HCT116 (cell line): Measurements from ENCODE around the gene PTP4A2. TPM values are rescaled to one million over a fixed set of nuclear protein-coding genes. Genes with fewer than 3 reads are reported as not detected.

Source experiments
- ATAC-seq: fragments of 200-7000 bp; cut with Tn5 transposase; 2 replicates; pipeline ENCODE4 v1.9.1; 2020; ENCODE audit warnings: mild to moderate bottlenecking, moderate library complexity
- BruUV-seq: library from RNA; stranded (reverse); fragments of 400-500 nt; replicated peaks from 2 replicates; lab custom pipeline; 2021; lab: Mats Ljungman, UMichigan
- CTCF ChIA-PET: fragments of 300-600 bp; sonication (Branson Sonifier 250); formaldehyde crosslinking; loops from one replicate; lab custom pipeline; 2021; ENCODE audit warnings: antibody characterized with exemption; lab: Charles Lee
- POLR2A ChIA-PET: fragments of 300-600, 350-600 bp; sonication (Branson Sonifier 250); formaldehyde crosslinking; loops from one replicate; lab custom pipeline; 2021; ENCODE audit warnings: antibody characterized with exemption; lab: Charles Lee
- RAD21 ChIA-PET, 2 experiments: fragments of 300-600 bp; sonication (Branson Sonifier 250); formaldehyde crosslinking; loops; one replicate each; lab custom pipeline; 2023; ENCODE audit warnings: low total read pairs in 2 of 2; ENCODE audit not compliant: uncharacterized antibody in 2 of 2, unreplicated experiment in 2 of 2, low non-redundant PET in 1 of 2; lab: Charles Lee
- DNase-seq: peaks from one replicate; pipeline ENCODE4 v3.0.0-alpha.2; 2010; ENCODE audit warnings: low read depth, low spot score
- H2AFZ ChIP-seq: fragments of 200-600 bp; shearing (Covaris generic), sonication (generic); 2 replicates; pipeline ENCODE4 v1.6.1; 2017; ENCODE audit warnings: low read depth, mixed run types, mixed read lengths, antibody characterized with exemption, low read length; ENCODE audit not compliant: poor library complexity, severe bottlenecking
- H3K27ac ChIP-seq: 2 replicates; pipeline ENCODE4 v1.5.1; 2012; ENCODE audit warnings: low read depth, low read length
- H3K27me3 ChIP-seq: fragments of 200-600 bp; sonication (generic); 2 replicates; pipeline ENCODE4 v1.6.1; 2016; ENCODE audit warnings: mixed run types, low read length, mixed read lengths; ENCODE audit not compliant: insufficient read depth
- H3K36me3 ChIP-seq, 2 experiments: fragments of 200-500 bp in 1 of 2; fragments of 200-600 bp in 1 of 2; sonication (Bioruptor generic) in 1 of 2; sonication (generic) in 1 of 2; 2 replicates each; pipeline versions ENCODE4 v1.5.1 to v1.6.1; 2014 to 2016; ENCODE audit warnings: low read length in 2 of 2, inconsistent platforms in 1 of 2, mixed read lengths in 1 of 2, mixed run types in 1 of 2; ENCODE audit not compliant: insufficient read depth in 2 of 2, control insufficient read depth in 1 of 2
- H3K4me1 ChIP-seq, 2 experiments: fragments of 200-600 bp in 1 of 2; sonication (generic) in 1 of 2; 2 replicates each; pipeline versions ENCODE4 v1.5.1 to v1.6.1; 2012 to 2017; ENCODE audit warnings: low read length in 2 of 2, inconsistent platforms in 1 of 2, mild to moderate bottlenecking in 1 of 2, mixed read lengths in 1 of 2, mixed run types in 1 of 2, moderate library complexity in 1 of 2; ENCODE audit not compliant: insufficient read depth in 2 of 2, control insufficient read depth in 1 of 2
- H3K4me2 ChIP-seq: fragments of 200-600 bp; sonication (generic); 2 replicates; pipeline ENCODE4 v1.6.1; 2017; ENCODE audit warnings: mixed run types, low read length, mixed read lengths
- H3K4me3 ChIP-seq, 2 experiments: fragments of 200-600 bp in 1 of 2; sonication (generic) in 1 of 2; replicated peaks in 1 of 2; 2 replicates each; pipeline ENCODE4 v1.5.1; 2011 to 2016; ENCODE audit warnings: low read length in 2 of 2, control low read depth in 1 of 2, low read depth in 1 of 2, mild to moderate bottlenecking in 1 of 2, mixed read lengths in 1 of 2, mixed run types in 1 of 2
- H3K79me2 ChIP-seq: fragments of 200-600 bp; sonication (generic); 2 replicates; pipeline ENCODE4 v1.6.1; 2017; ENCODE audit warnings: mild to moderate bottlenecking, mixed run types, low read length, moderate library complexity, mixed read lengths; ENCODE audit not compliant: insufficient read depth
- H3K9ac ChIP-seq: fragments of 200-600 bp; sonication (generic); 2 replicates; pipeline ENCODE4 v1.6.1; 2016; ENCODE audit warnings: low read length, mixed read lengths
- H3K9me2 ChIP-seq: fragments of 200-600 bp; sonication (generic), shearing (Covaris generic); 2 replicates; pipeline ENCODE4 v1.6.1; 2017; ENCODE audit warnings: mixed run types, mild to moderate bottlenecking, moderate library complexity; ENCODE audit not compliant: insufficient read depth
- H3K9me3 ChIP-seq, 2 experiments: fragments of 200-500 bp in 1 of 2; fragments of 200-600 bp in 1 of 2; sonication (Bioruptor generic) in 1 of 2; sonication (generic) in 1 of 2; 2 replicates each; pipeline ENCODE4 v1.6.1; 2014 to 2017; ENCODE audit warnings: low read length in 2 of 2, mixed read lengths in 2 of 2, inconsistent platforms in 1 of 2, low read depth in 1 of 2, mild to moderate bottlenecking in 1 of 2, mixed run types in 1 of 2, moderate library complexity in 1 of 2; ENCODE audit not compliant: control insufficient read depth in 1 of 2, insufficient read depth in 1 of 2
- H4K20me1 ChIP-seq: fragments of 200-600 bp; sonication (generic), shearing (Covaris generic); 2 replicates; pipeline ENCODE4 v1.6.1; 2017; ENCODE audit warnings: mixed run types, mild to moderate bottlenecking, moderate library complexity; ENCODE audit not compliant: insufficient read depth
- CBX3 ChIP-seq: IDR thresholded peaks from 2 replicates; pipeline ENCODE4 v1.6.1; 2012; ENCODE audit warnings: low read depth
- JUND ChIP-seq: IDR thresholded peaks from 2 replicates; pipeline ENCODE4 v1.6.1; 2012
- POLR2AphosphoS5 ChIP-seq: IDR thresholded peaks from 2 replicates; pipeline ENCODE4 v1.6.1; 2011; ENCODE audit warnings: mild to moderate bottlenecking, low read depth, low read length, moderate library complexity
- SP1 ChIP-seq: IDR thresholded peaks from 2 replicates; pipeline ENCODE4 v1.6.1; 2012; ENCODE audit warnings: low read depth
- ZBTB33 ChIP-seq: IDR thresholded peaks from 2 replicates; pipeline ENCODE4 v1.6.1; 2011; ENCODE audit warnings: mild to moderate bottlenecking, low read length, moderate library complexity; ENCODE audit not compliant: insufficient replicate concordance; ENCODE audit errors: extremely low read depth
- intact Hi-C: fragments of 100-400 bp; cut with micrococcal nuclease; formaldehyde crosslinking; loops from 2 replicates; pipeline ENCODE4 v1.10.0; 2022
- total RNA-seq: library from RNA; stranded (reverse); gene quantifications from one replicate; pipeline ENCODE4 v1.2.1, GENCODE V29; 2021; ENCODE audit not compliant: unreplicated experiment
- TF ChIP-seq, protein P1 (sequence below): IDR thresholded peaks from 2 replicates; pipeline ENCODE4 v1.6.1; 2012; ENCODE audit warnings: low read depth

The PTP4A2 gene
- total RNA-seq, 1 experiment from 2014 or later, result 267 TPM

DNA sequence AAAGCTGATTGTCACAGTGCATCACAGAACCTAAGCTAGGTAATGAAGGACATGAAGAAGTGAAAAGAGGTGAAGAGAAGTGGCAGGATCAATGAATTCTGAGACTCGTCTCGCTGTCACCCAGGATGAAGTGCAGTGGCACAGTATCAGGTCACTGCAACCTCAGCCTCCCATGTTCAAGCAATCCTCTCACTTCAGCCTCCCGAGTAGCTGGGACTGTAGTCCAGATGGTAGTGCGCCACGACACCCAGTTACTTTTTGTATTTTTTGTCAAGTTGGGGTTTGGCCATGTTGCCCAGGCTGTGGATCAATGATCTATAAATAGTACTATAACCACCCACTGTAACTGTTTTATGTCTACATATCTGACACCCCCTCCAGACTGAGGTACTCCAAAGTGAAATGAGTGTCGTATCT, 33.1 kb downstream of the PTP4A2 start:
- POLR2A ChIA-PET, result interaction anchor here (1.2 kb wide), 1 partner anchor 10 kb away, joined by 3 read pairs; no protein-coding TSS in a partner anchor
- Histone ChIP-seq H4K20me1 (peaks cover 5% of the 10 kb centered on the region; the same call in 1 of the 2 replicates), H3K4me1 (no peaks in the 10 kb centered on the region), H3K27ac (no peak overlapping the region), H3K4me2 (no peak overlapping the region), H3K9me3 (no peaks in the 10 kb centered on the region), H3K9me2 (no peaks in the 10 kb centered on the region), H3K36me3 (peaks cover 14 to 17% of the 10 kb centered on the region in 2 experiments), H3K4me3 (no peak overlapping the region), H2AFZ (no peak overlapping the region), H3K79me2 (peaks cover 14% of the 10 kb centered on the region), H3K9ac (no peak overlapping the region), H3K27me3 (no peaks in the 10 kb centered on the region)
- TF ChIP-seq ZBTB33, result no peak
- TF ChIP-seq SP1, result no peak
- peak; percentile 43; the same call in 1 of the 2 replicates for TF ChIP-seq JUND
- peak; percentile 54 for TF ChIP-seq POLR2AphosphoS5
- TF ChIP-seq, protein P1, sequence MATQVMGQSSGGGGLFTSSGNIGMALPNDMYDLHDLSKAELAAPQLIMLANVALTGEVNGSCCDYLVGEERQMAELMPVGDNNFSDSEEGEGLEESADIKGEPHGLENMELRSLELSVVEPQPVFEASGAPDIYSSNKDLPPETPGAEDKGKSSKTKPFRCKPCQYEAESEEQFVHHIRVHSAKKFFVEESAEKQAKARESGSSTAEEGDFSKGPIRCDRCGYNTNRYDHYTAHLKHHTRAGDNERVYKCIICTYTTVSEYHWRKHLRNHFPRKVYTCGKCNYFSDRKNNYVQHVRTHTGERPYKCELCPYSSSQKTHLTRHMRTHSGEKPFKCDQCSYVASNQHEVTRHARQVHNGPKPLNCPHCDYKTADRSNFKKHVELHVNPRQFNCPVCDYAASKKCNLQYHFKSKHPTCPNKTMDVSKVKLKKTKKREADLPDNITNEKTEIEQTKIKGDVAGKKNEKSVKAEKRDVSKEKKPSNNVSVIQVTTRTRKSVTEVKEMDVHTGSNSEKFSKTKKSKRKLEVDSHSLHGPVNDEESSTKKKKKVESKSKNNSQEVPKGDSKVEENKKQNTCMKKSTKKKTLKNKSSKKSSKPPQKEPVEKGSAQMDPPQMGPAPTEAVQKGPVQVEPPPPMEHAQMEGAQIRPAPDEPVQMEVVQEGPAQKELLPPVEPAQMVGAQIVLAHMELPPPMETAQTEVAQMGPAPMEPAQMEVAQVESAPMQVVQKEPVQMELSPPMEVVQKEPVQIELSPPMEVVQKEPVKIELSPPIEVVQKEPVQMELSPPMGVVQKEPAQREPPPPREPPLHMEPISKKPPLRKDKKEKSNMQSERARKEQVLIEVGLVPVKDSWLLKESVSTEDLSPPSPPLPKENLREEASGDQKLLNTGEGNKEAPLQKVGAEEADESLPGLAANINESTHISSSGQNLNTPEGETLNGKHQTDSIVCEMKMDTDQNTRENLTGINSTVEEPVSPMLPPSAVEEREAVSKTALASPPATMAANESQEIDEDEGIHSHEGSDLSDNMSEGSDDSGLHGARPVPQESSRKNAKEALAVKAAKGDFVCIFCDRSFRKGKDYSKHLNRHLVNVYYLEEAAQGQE, result no peak
- TF ChIP-seq CBX3, result no peak
- ATAC-seq (peak; percentile 20; the same call in 1 of the 2 replicates), DNase-seq (no peak)
- TSS peak; percentile 1 for BruUV-seq
- CTCF ChIA-PET, result interaction anchor here (1.5 to 1.6 kb wide), 2 partner anchors 59 kb away, joined by 6 to 7 read pairs; no protein-coding TSS in a partner anchor
- intact Hi-C loops, result no loop called here
- RAD21 ChIA-PET, result no interaction called here
